GM23338 (cell line): ENCODE data around the gene SRPX. TPM values are rescaled to one million over a fixed set of nuclear protein-coding genes. Genes with fewer than 3 reads are reported as not detected.

Experiments used
- ATAC-seq: fragments of 200-7000 bp; cut with Tn5 transposase; 3 replicates; pipeline ENCODE4 v1.9.1; 2020
- DNase-seq: peaks from one replicate; pipeline ENCODE4 v3.0.0-alpha.2; 2015; ENCODE audit warnings: low spot score
- H2AFZ ChIP-seq: fragments of 200-600 bp; sonication (generic); 2 replicates; pipeline ENCODE4 v1.8.0; 2016; ENCODE audit warnings: antibody characterized with exemption, mild to moderate bottlenecking, moderate library complexity
- H3F3A ChIP-seq: fragments of 200-600 bp; sonication (generic); replicated peaks from 2 replicates; pipeline ENCODE4 v1.8.0; 2017; ENCODE audit warnings: antibody characterized with exemption, mixed run types, low read depth
- H3K27ac ChIP-seq: fragments of 200-600 bp; sonication (generic); 2 replicates; pipeline ENCODE4 v1.6.1; 2016; ENCODE audit warnings: low read depth
- H3K27me3 ChIP-seq: fragments of 200-600 bp; sonication (generic); 2 replicates; pipeline ENCODE4 v1.8.0; 2016; ENCODE audit warnings: mild to moderate bottlenecking, mixed run types, moderate library complexity; ENCODE audit not compliant: insufficient read depth
- H3K36me3 ChIP-seq: fragments of 200-600 bp; sonication (generic); 2 replicates; pipeline ENCODE4 v1.8.0; 2016; ENCODE audit warnings: mild to moderate bottlenecking; ENCODE audit not compliant: insufficient read depth
- H3K4me1 ChIP-seq: fragments of 200-600 bp; sonication (generic); 2 replicates; pipeline ENCODE4 v1.8.0; 2016; ENCODE audit warnings: mild to moderate bottlenecking, moderate library complexity; ENCODE audit not compliant: insufficient read depth
- H3K4me2 ChIP-seq: fragments of 200-600 bp; sonication (generic); 2 replicates; pipeline ENCODE4 v1.7.1; 2017; ENCODE audit warnings: mixed run types
- H3K4me3 ChIP-seq: fragments of 200-600 bp; sonication (generic); 2 replicates; pipeline ENCODE4 v1.6.1; 2016; ENCODE audit warnings: mixed run types
- H3K79me2 ChIP-seq: fragments of 200-600 bp; sonication (generic); replicated peaks from 2 replicates; pipeline ENCODE4 v1.8.0; 2017; ENCODE audit warnings: mild to moderate bottlenecking; ENCODE audit not compliant: insufficient read depth
- H3K9me2 ChIP-seq: fragments of 200-600 bp; sonication (generic); 2 replicates; pipeline ENCODE4 v1.8.0; 2017; ENCODE audit not compliant: insufficient read depth
- H4K20me1 ChIP-seq: fragments of 200-600 bp; sonication (generic); replicated peaks from 2 replicates; pipeline ENCODE4 v1.8.0; 2017; ENCODE audit warnings: mild to moderate bottlenecking; ENCODE audit not compliant: insufficient read depth
- H3K27ac Mint-ChIP-seq: 2 replicates; pipeline ENCODE4 v1.8.0; 2020; ENCODE audit warnings: inconsistent platforms, mild to moderate bottlenecking, moderate library complexity, mixed read lengths
- H3K27me3 Mint-ChIP-seq: 3 replicates; pipeline ENCODE4 v1.8.0; 2022; ENCODE audit warnings: low read depth, mild to moderate bottlenecking, moderate library complexity, mixed read lengths, inconsistent platforms; ENCODE audit not compliant: insufficient read depth, poor library complexity
- H3K36me3 Mint-ChIP-seq: 3 replicates; pipeline ENCODE4 v1.8.0; 2021; ENCODE audit warnings: low read depth, mild to moderate bottlenecking, inconsistent platforms, moderate library complexity, mixed read lengths
- H3K4me1 Mint-ChIP-seq: 3 replicates; pipeline ENCODE4 v1.8.0; 2020; ENCODE audit warnings: mild to moderate bottlenecking, inconsistent platforms, mixed read lengths
- H3K4me3 Mint-ChIP-seq: 3 replicates; pipeline ENCODE4 v1.8.0; 2021; ENCODE audit warnings: moderate library complexity, mild to moderate bottlenecking, inconsistent platforms, mixed read lengths
- H3K9me3 Mint-ChIP-seq: 3 replicates; pipeline ENCODE4 v1.8.0; 2020; ENCODE audit warnings: moderate library complexity, mild to moderate bottlenecking, inconsistent platforms, mixed read lengths
- CTCF ChIP-seq, 2 experiments: fragments of 200-600 bp in 1 of 2; sonication (generic) in 1 of 2; conservative IDR thresholded peaks; 2 replicates each; pipeline versions ENCODE4 v1.5.1 to v1.6.1; 2016 to 2017; ENCODE audit warnings: antibody characterized with exemption in 2 of 2, low read depth in 2 of 2, mild to moderate bottlenecking in 2 of 2, moderate library complexity in 1 of 2
- EZH2 ChIP-seq: fragments of 200-600 bp; sonication (generic); IDR thresholded peaks from one replicate; pipeline ENCODE4 v1.8.0; 2017; ENCODE audit warnings: antibody characterized with exemption, mild to moderate bottlenecking, low read depth; ENCODE audit not compliant: unreplicated experiment
- EZH2phosphoT487 ChIP-seq: fragments of 200-600 bp; sonication (generic); IDR thresholded peaks from one replicate; pipeline ENCODE4 v1.8.1; 2018; ENCODE audit warnings: antibody characterized with exemption; ENCODE audit not compliant: unreplicated experiment
- NANOG ChIP-seq: IDR thresholded peaks from 2 replicates; pipeline ENCODE4 v1.6.1; 2016; ENCODE audit warnings: antibody characterized with exemption, borderline replicate concordance
- POLR2AphosphoS5 ChIP-seq: IDR thresholded peaks from 2 replicates; pipeline ENCODE4 v1.6.1; 2016; ENCODE audit warnings: antibody characterized with exemption, low read depth
- REST ChIP-seq: IDR thresholded peaks from one replicate; pipeline ENCODE4 v1.6.1; 2018; ENCODE audit warnings: antibody characterized with exemption; ENCODE audit not compliant: unreplicated experiment
- ZNF331 ChIP-seq: fragments of 250-450 bp; sonication (Bioruptor Pico); IDR thresholded peaks from 2 replicates; pipeline ENCODE4 v1.5.0; 2020; ENCODE audit warnings: low read depth, mild to moderate bottlenecking, moderate library complexity
- ZNF462 ChIP-seq: fragments of 250-450 bp; sonication (Bioruptor Pico); IDR thresholded peaks from 2 replicates; pipeline ENCODE4 v1.5.0; 2020; ENCODE audit warnings: mild to moderate bottlenecking, moderate library complexity
- polyA plus RNA-seq: library from polyadenylated mRNA; unstranded; fragments of >200 nt; fragmentation: Nextera tagmentation; extraction: Ambion mirVana; gene quantifications from 2 replicates; pipeline ENCODE4 v1.2.1, GENCODE V29; 2016
- total RNA-seq: library from RNA; depleted of rRNA; stranded (reverse); fragments of >200 nt; shearing (Covaris generic); gene quantifications from 2 replicates; pipeline ENCODE4 v1.2.3, GENCODE V29; 2014

SRPX gene
- total and polyA plus RNA-seq, 2 experiments from 2014 or later: 14.3 to 16.9 TPM

GRCh38 chrX:38117485-38117884 lies 103.2 kb downstream of the SRPX start:
- no peak overlapping the region for H3K27ac Mint-ChIP-seq

More at GRCh38 chrX:38117485-38117884, 103.2 kb downstream of the SRPX start:
- no peak overlapping the region for H3K4me3 ChIP-seq
- no peaks in the 10 kb centered on the region for H3K36me3 ChIP-seq
- no peaks in the 10 kb centered on the region for H4K20me1 ChIP-seq
- no peaks in the 10 kb centered on the region for H3K36me3 Mint-ChIP-seq
- H3K27me3 Mint-ChIP-seq: no peaks in the 10 kb centered on the region
- no peaks in the 10 kb centered on the region for H3K9me2 ChIP-seq
- H3K4me2 ChIP-seq: no peak overlapping the region
- TF ChIP-seq POLR2AphosphoS5 (no peak), EZH2phosphoT487 (no peak), CTCF (conservative IDR thresholded peaks at IDR 0.05; ENCODE audit: low read depth in 2 of 2) (no peak), NANOG (no peak), ZNF331 (CRISPR knock-in tag) (no peak), EZH2 (no peak), ZNF462 (CRISPR knock-in tag) (no peak), REST (no peak)
- no peak overlapping the region for H3K27ac ChIP-seq
- H3K9me3 Mint-ChIP-seq: no peaks in the 10 kb centered on the region; the same call in 2 of the 3 replicates
- H3K4me1 ChIP-seq: no peaks in the 10 kb centered on the region
- no peaks in the 10 kb centered on the region for H3K79me2 ChIP-seq
- H3F3A ChIP-seq: no peaks in the 10 kb centered on the region
- H3K4me3 Mint-ChIP-seq: no peak overlapping the region
- DNase-seq: no peak
- H3K27me3 ChIP-seq: no peaks in the 10 kb centered on the region
- H3K4me1 Mint-ChIP-seq: no peaks in the 10 kb centered on the region
- H2AFZ ChIP-seq: no peak overlapping the region
- no peak for ATAC-seq
